ENCODE results near the gene CSTA.
A peak's percentile ranks its signal among the peaks of the same experiment; 100 is the strongest.
"Not testable (repeated sequence)": the region's sequence is repeated elsewhere in the genome, so short reads cannot be mapped to it uniquely, and the experiment has no call there.

The CSTA gene

DNA sequence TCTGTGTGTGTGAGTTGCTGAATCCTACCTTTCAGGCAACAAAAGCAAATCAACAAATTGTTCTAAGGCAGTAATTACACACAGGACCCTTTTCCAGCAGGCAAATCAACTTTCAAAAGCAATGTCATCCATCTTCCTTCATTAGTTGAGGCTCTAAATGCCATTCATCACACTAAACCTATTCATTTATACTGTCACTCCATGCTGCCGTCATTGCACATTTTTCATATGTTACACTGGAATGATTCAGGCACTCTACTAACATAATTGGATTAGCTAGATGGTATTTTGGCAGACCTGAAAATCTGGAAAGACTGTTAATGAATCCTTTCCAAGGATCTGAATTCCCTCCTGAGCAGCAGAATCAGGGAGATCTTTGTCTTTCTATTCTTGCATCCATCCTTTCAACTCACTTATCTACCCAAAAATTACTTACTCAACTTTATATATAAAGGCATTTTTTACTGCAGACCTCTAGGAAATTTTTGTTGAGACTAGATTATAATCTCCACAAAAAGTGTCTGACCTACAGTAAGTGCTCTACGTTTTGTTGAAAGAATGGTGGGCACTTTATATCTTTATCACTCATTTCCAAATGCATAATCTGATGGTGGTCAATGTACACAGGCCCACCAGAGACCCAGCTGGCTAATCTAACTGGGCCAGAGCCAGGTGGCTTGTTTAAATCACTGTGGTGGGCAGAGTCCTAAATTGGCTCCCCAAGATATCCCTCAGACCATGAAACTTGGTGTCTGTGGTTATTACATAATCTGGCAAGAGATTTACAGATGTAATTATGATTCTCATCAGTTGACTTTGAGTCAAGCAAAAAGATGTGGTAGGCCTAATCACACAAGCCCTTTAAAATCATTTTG is 33.0 kb downstream of the CSTA start:
- H3K4me3 ChIP-seq (ENCODE audit: low read length): no peak overlapping the region
- no peak overlapping the region for H3K9ac ChIP-seq (ENCODE audit: low read length)
- H3K4me1 ChIP-seq (ENCODE audit: control insufficient read depth, low read depth, low read length): no peaks in the 10 kb centered on the region
- no peaks in the 10 kb centered on the region for H3K9me3 ChIP-seq (ENCODE audit: control insufficient read depth, low read depth, low read length)
- H3K27ac ChIP-seq (ENCODE audit: low read length): no peak overlapping the region
- no peaks in the 10 kb centered on the region for H3K27me3 ChIP-seq (ENCODE audit: control insufficient read depth, insufficient read depth, low read length)
- H3K36me3 ChIP-seq (ENCODE audit: control insufficient read depth, low read depth, low read length): peaks cover 29% of the 10 kb centered on the region

DNA sequence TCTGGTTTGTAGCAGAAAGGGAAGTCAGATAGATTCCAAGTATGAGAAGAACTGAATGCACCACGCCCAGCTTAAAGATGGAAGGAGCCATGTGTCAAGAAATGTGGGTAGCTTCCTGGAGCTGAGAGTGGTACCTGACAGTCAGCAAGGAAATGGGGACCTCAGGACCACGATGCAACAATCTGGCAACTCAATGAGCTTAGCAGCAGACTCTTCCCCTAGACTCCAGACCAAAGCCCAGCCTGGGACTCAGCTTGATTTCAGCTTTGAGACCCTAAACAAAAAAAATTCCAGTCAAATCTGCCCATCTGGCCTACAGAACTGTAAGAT is 33.6 kb downstream of the CSTA start:
- peaks cover 32% of the 10 kb centered on the region for H3K36me3 ChIP-seq (ENCODE audit: control insufficient read depth, low read depth, low read length)
- no peaks in the 10 kb centered on the region for H3K27me3 ChIP-seq (ENCODE audit: control insufficient read depth, insufficient read depth, low read length)
- H3K27ac ChIP-seq (ENCODE audit: low read length): no peak overlapping the region
- H3K9me3 ChIP-seq (ENCODE audit: control insufficient read depth, low read depth, low read length): no peaks in the 10 kb centered on the region
- no peak overlapping the region for H3K9ac ChIP-seq (ENCODE audit: low read length)
- no peaks in the 10 kb centered on the region for H3K4me1 ChIP-seq (ENCODE audit: control insufficient read depth, low read depth, low read length)
- no peak overlapping the region for H3K4me3 ChIP-seq (ENCODE audit: low read length)

DNA sequence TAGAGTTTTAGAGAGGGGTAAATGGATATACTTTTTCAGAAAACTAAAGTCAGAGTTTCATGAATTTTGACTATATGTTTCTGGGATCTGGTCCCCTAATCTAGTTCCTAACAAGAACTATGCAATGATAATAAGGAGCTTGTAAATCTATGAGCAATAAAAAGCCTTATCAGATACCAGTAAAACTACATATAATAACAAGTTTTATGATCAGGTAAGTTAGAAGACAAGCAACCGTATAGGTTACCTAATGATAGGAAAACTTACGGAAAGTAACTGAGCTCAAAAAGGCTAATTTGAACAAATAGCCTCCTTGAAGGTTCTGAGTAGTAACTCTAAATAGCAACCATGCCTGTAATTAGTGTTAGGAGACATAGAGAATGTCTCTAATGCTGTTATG is 37.0 kb downstream of the CSTA start:
- Histone ChIP-seq H3K4me1 (ENCODE audit: control insufficient read depth, low read depth, low read length) (no peaks in the 10 kb centered on the region), H3K9ac (ENCODE audit: low read length) (no peak overlapping the region), H3K27ac (ENCODE audit: low read length) (no peak overlapping the region), H3K9me3 (ENCODE audit: control insufficient read depth, low read depth, low read length) (no peaks in the 10 kb centered on the region), H3K27me3 (ENCODE audit: control insufficient read depth, insufficient read depth, low read length) (no peaks in the 10 kb centered on the region), H3K4me3 (ENCODE audit: low read length) (no peak overlapping the region), H3K36me3 (ENCODE audit: control insufficient read depth, low read depth, low read length) (peaks cover 58% of the 10 kb centered on the region)

DNA sequence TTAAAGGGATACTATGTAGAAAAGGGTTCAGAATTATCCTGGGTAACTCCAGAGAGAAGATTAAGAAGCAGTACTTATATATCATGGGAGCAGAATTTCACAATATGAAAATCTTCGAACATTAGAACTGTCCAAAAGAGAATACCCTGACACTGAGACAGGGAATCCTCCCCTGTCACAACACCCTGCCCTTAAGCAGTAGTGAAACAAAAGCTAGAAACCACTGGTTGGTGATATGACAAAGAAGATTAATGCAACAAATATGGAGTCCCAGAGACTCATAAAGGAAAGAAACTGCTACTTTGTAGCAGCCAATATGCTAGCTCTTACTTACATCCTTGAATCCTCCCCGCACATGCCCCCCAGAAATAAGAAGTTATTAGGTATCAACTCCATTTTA is 39.4 kb downstream of the CSTA start:
- Histone ChIP-seq H3K4me3 (ENCODE audit: low read length) (no peak overlapping the region), H3K27ac (ENCODE audit: low read length) (no peak overlapping the region), H3K27me3 (ENCODE audit: control insufficient read depth, insufficient read depth, low read length) (no peaks in the 10 kb centered on the region), H3K9ac (ENCODE audit: low read length) (no peak overlapping the region), H3K4me1 (ENCODE audit: control insufficient read depth, low read depth, low read length) (no peaks in the 10 kb centered on the region), H3K9me3 (ENCODE audit: control insufficient read depth, low read depth, low read length) (no peaks in the 10 kb centered on the region), H3K36me3 (ENCODE audit: control insufficient read depth, low read depth, low read length) (peaks cover 75% of the 10 kb centered on the region)

DNA sequence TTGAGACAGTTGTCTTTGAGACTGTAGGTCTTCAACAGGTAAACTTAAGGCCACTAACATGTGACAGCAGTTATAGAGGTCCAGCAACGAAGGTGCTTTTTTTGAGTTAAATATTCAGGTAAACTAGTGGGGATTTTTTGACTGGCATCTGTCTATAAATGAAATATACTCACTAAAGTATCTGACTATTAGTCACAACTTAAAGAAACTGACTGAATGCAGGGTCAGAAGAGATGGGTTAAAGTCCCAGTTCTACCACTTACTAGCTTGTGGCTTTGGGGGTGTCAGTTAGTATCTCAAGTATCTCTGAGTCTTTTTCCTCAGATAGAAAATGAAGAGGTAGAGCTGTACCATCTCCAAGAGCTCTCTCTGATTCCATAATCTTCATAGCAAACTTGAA is 40.0 kb downstream of the CSTA start:
- Histone ChIP-seq H3K4me3 (ENCODE audit: low read length) (no peak overlapping the region), H3K27me3 (ENCODE audit: control insufficient read depth, insufficient read depth, low read length) (no peaks in the 10 kb centered on the region), H3K9ac (ENCODE audit: low read length) (no peak overlapping the region), H3K4me1 (ENCODE audit: control insufficient read depth, low read depth, low read length) (no peaks in the 10 kb centered on the region), H3K36me3 (ENCODE audit: control insufficient read depth, low read depth, low read length) (peaks cover 75% of the 10 kb centered on the region), H3K9me3 (ENCODE audit: control insufficient read depth, low read depth, low read length) (no peaks in the 10 kb centered on the region), H3K27ac (ENCODE audit: low read length) (no peak overlapping the region)

DNA sequence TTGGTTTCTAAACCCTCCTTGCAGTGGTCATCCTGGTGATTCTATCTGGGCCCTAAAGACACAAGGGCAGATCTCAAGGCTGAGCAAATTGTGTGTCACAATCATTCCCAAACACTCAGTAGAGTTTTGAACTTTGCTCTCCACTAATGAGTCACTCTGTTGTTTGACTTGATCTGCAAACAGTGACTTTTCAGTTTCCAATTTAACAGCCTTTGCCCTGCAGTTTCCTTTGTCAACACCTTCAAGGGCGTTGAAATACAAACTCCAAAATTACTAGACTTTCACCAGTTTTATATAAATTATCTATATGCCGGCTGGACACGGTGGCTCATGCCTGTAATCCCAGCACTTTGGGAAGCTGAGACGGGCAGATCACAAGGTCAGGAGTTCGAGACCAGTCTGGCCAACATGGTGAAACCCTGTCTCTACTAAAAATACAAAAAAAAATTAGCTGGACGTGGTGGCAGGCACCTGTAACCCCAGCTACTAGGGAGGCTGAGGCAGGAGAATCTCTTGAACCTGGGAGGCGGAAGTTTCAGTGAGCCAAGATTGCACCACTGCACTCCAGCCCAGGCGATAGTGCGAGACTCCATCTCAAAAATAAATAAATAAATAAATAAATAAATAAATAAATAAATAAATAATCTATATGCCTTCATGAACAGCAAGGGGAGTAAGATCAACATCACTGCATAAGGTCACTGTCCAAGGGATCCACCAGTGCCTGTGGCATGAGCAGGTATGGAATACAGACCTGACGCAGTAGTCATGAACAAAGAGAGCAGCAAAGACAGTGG is 40.7 kb downstream of the CSTA start:
- not testable (repeated sequence) for H3K4me3 ChIP-seq (ENCODE audit: low read length); H3K4me1 ChIP-seq (ENCODE audit: control insufficient read depth, low read depth, low read length); H3K9me3 ChIP-seq (ENCODE audit: control insufficient read depth, low read depth, low read length); H3K9ac ChIP-seq (ENCODE audit: low read length); H3K27me3 ChIP-seq (ENCODE audit: control insufficient read depth, insufficient read depth, low read length); H3K27ac ChIP-seq (ENCODE audit: low read length)
- peaks cover 81% of the 10 kb centered on the region for H3K36me3 ChIP-seq (ENCODE audit: control insufficient read depth, low read depth, low read length)

DNA sequence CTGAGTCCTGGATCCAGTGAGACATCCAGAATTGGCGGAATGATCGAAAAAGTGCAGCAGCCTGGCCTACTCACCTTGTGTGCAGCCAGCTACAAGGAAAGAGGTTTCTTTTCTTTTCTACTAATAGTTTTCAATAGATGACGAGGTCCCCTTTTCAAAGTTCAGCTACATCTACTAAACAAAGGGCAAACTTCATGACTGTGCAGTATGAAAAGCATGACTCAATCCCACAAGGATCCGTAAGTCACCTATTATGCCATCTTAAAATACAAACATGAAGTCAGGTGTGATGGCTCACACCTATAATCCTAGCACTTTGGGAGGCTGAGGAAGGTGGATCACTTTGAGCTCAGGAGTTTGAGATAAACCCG is 41.3 kb downstream of the CSTA start:
- Histone ChIP-seq H3K4me1 (ENCODE audit: control insufficient read depth, low read depth, low read length) (no peaks in the 10 kb centered on the region), H3K9ac (ENCODE audit: low read length) (no peak overlapping the region), H3K9me3 (ENCODE audit: control insufficient read depth, low read depth, low read length) (no peaks in the 10 kb centered on the region), H3K27ac (ENCODE audit: low read length) (no peak overlapping the region), H3K27me3 (ENCODE audit: control insufficient read depth, insufficient read depth, low read length) (no peaks in the 10 kb centered on the region), H3K36me3 (ENCODE audit: control insufficient read depth, low read depth, low read length) (peaks cover 78% of the 10 kb centered on the region), H3K4me3 (ENCODE audit: low read length) (no peak overlapping the region)

DNA sequence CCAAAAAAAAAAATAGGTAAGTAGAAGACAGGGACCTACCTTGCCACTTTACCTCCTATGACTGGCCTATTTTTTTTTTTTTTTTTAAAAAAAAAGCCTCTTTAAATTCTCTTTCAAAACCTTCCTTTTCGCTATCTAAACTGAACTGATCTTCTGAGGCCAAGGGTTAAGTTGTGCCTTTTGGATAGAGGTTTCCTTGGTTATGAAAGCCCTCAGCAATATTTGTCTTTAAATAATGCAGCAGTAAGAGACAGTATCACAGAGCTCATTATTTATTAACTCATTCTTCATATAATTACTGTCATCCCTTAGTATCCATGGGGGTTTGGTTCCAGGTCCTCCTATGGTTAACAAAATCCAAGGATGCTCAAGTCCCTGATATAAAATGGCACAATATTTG is 49.0 kb downstream of the CSTA start:
- H3K4me1 ChIP-seq (ENCODE audit: control insufficient read depth, low read depth, low read length): no peaks in the 10 kb centered on the region
- peaks cover 24% of the 10 kb centered on the region for H3K36me3 ChIP-seq (ENCODE audit: control insufficient read depth, low read depth, low read length)
- no peaks in the 10 kb centered on the region for H3K27me3 ChIP-seq (ENCODE audit: control insufficient read depth, insufficient read depth, low read length)
- no peak overlapping the region for H3K4me3 ChIP-seq (ENCODE audit: low read length)
- H3K9ac ChIP-seq (ENCODE audit: low read length): no peak overlapping the region
- no peaks in the 10 kb centered on the region for H3K9me3 ChIP-seq (ENCODE audit: control insufficient read depth, low read depth, low read length)
- no peak overlapping the region for H3K27ac ChIP-seq (ENCODE audit: low read length)

DNA sequence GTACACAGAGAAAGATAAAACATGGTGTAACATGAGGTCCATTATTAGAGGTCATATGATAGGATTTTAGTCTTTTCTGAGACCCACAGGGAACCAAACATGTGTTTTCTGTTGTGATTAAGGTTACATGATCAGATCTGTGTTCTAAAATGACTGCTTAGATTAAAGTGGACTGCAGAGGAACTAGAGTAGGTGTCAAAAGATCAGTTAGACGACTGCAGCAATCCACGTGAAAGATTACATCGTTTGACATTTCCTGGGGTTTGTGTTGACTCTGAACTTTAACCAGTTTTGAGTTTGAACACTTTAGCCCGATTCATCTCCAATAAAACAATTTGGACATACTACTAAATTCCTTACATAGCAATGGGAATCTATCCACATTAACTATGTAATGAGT is 52.9 kb downstream of the CSTA start:
- H3K27ac ChIP-seq (ENCODE audit: low read length): no peak overlapping the region
- H3K4me3 ChIP-seq (ENCODE audit: low read length): no peak overlapping the region
- no peaks in the 10 kb centered on the region for H3K27me3 ChIP-seq (ENCODE audit: control insufficient read depth, insufficient read depth, low read length)
- H3K4me1 ChIP-seq (ENCODE audit: control insufficient read depth, low read depth, low read length): peaks cover 3% of the 10 kb centered on the region
- H3K9ac ChIP-seq (ENCODE audit: low read length): no peak overlapping the region
- H3K36me3 ChIP-seq (ENCODE audit: control insufficient read depth, low read depth, low read length): peaks cover 10% of the 10 kb centered on the region
- no peaks in the 10 kb centered on the region for H3K9me3 ChIP-seq (ENCODE audit: control insufficient read depth, low read depth, low read length)

DNA sequence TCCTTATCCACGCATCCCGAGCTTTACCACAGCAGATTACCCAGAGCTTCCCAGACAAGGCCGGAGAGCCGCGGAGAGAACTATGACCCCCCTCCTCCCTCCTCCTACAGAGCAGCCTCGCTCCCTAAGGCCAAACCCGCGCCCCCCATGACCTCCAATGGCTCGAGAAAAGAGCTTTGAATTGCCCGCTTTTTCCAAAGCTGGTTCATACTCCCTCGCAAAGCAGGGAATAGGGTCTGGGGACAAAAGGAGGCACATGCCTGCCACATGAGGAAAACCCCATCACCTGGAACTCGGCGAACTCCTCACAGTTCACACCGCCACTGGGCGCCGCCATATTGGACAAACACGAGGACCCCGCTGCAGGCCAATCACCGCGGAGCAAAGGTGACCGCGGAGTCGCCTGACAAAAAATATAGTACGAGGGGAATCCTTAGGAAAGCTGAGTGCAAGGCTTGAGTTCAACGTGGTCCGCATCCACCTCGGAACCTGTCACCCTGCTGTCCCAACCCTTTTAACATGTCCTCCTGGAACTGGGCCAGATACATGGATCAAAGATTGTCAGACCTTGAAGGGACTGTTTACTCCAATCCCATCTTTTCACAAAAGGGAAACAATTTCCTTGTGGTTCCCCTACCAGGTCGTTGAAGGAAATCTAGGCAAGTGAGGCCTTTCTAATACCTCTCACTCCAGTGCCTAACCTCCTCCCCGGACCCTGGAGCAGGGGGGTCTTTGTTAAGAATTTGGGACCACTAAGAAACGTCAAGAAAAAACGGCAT is 58.0 kb downstream of the CSTA start, which contains the start of gene MIX23:
Gene MIX23, minus strand, starts transcription at position 344 of the 779 bp plus-strand sequence. Its CDS starts 7 bp downstream, at position 337.
- peaks cover 8% of the 10 kb centered on the region for H3K4me1 ChIP-seq (ENCODE audit: control insufficient read depth, low read depth, low read length)
- peak within 1 kb of the TSS; percentile 98 for H3K4me3 ChIP-seq (ENCODE audit: low read length)
- H3K9me3 ChIP-seq (ENCODE audit: control insufficient read depth, low read depth, low read length): no peaks in the 10 kb centered on the region
- H3K27me3 ChIP-seq (ENCODE audit: control insufficient read depth, insufficient read depth, low read length): no peaks in the 10 kb centered on the region
- H3K36me3 ChIP-seq (ENCODE audit: control insufficient read depth, low read depth, low read length): peaks cover 4% of the 10 kb centered on the region
- H3K9ac ChIP-seq (ENCODE audit: low read length): peak within 1 kb of the TSS; percentile 97
- peak within 1 kb of the TSS; percentile 96 for H3K27ac ChIP-seq (ENCODE audit: low read length)

Data from iPS-18a (cell line).